Mesenchymal stem cell (in vitro differentiated cells and primary cell): Measurements from ENCODE around the gene PTPRG.

Source experiments
- DNase-seq: peaks from one replicate; pipeline ENCODE4 v3.0.0-alpha.2; 2013
- H2AFZ ChIP-seq: one replicate; pipeline ENCODE4 v1.6.1; 2013; ENCODE audit warnings: low read depth, mild to moderate bottlenecking, control low read depth, inconsistent platforms, low read length, moderate library complexity
- H2AK5ac ChIP-seq: 2 replicates; pipeline ENCODE4 v1.6.1; 2013; ENCODE audit warnings: low read length, moderate library complexity, mild to moderate bottlenecking, inconsistent platforms; ENCODE audit not compliant: severe bottlenecking
- H2BK120ac ChIP-seq: one replicate; pipeline ENCODE4 v1.6.1; 2013; ENCODE audit warnings: low read depth, mild to moderate bottlenecking, inconsistent platforms, low read length, moderate library complexity
- H2BK12ac ChIP-seq, 2 experiments: one replicate each; pipeline ENCODE4 v1.6.1; 2013; ENCODE audit warnings: inconsistent platforms in 2 of 2, low read length in 2 of 2, mild to moderate bottlenecking in 2 of 2, moderate library complexity in 2 of 2, control low read depth in 1 of 2
- H2BK15ac ChIP-seq: one replicate; pipeline ENCODE4 v1.6.1; 2013; ENCODE audit warnings: mild to moderate bottlenecking, low read depth, inconsistent platforms; ENCODE audit not compliant: poor library complexity, severe bottlenecking
- H2BK5ac ChIP-seq: 2 replicates; pipeline ENCODE4 v1.6.1; 2013; ENCODE audit warnings: low read depth, mild to moderate bottlenecking, low read length, control low read depth, inconsistent platforms; ENCODE audit not compliant: poor library complexity, severe bottlenecking
- H3K14ac ChIP-seq, 2 experiments: one replicate each; pipeline ENCODE4 v1.6.1; 2013; ENCODE audit warnings: inconsistent platforms in 2 of 2, low read length in 2 of 2, control low read depth in 1 of 2, mild to moderate bottlenecking in 1 of 2, moderate library complexity in 1 of 2
- H3K18ac ChIP-seq, 2 experiments: one replicate each; pipeline ENCODE4 v1.6.1; 2013; ENCODE audit warnings: inconsistent platforms in 2 of 2, low read length in 2 of 2, control low read depth in 1 of 2, low read depth in 1 of 2, mild to moderate bottlenecking in 1 of 2
- H3K23ac ChIP-seq, 2 experiments: one replicate each; pipeline ENCODE4 v1.6.1; 2013; ENCODE audit warnings: inconsistent platforms in 2 of 2, low read length in 2 of 2, mild to moderate bottlenecking in 2 of 2, moderate library complexity in 2 of 2, control low read depth in 1 of 2
- H3K27ac ChIP-seq: 2 replicates; pipeline ENCODE4 v1.5.1; 2013; ENCODE audit warnings: mild to moderate bottlenecking, moderate library complexity, low read length, control low read depth, inconsistent platforms; ENCODE audit not compliant: poor library complexity, severe bottlenecking
- H3K27me3 ChIP-seq, 2 experiments: 2 replicates each; pipeline versions ENCODE4 v1.6.1 to v1.7.0; 2013; ENCODE audit warnings: low read length in 2 of 2, mild to moderate bottlenecking in 2 of 2, moderate library complexity in 2 of 2, control low read depth in 1 of 2, inconsistent platforms in 1 of 2; ENCODE audit not compliant: control insufficient read depth in 1 of 2, insufficient read depth in 1 of 2
- H3K36me3 ChIP-seq, 2 experiments: 2 replicates each; pipeline versions ENCODE4 v1.6.1 to v1.7.0; 2013; ENCODE audit warnings: low read length in 2 of 2, control low read depth in 1 of 2, inconsistent platforms in 1 of 2, low read depth in 1 of 2, mild to moderate bottlenecking in 1 of 2; ENCODE audit not compliant: insufficient read depth in 2 of 2, control insufficient read depth in 1 of 2
- H3K4ac ChIP-seq, 2 experiments: one replicate each; pipeline ENCODE4 v1.6.1; 2013; ENCODE audit warnings: inconsistent platforms in 2 of 2, low read length in 2 of 2, mild to moderate bottlenecking in 2 of 2, moderate library complexity in 2 of 2, control low read depth in 1 of 2, low read depth in 1 of 2
- H3K4me1 ChIP-seq: 2 replicates; pipeline ENCODE4 v1.6.1; 2013; ENCODE audit warnings: low read depth, low read length, control low read depth; ENCODE audit not compliant: control insufficient read depth, insufficient read depth
- H3K4me2 ChIP-seq: 2 replicates; pipeline ENCODE4 v1.6.1; 2013; ENCODE audit warnings: low read length, mild to moderate bottlenecking, inconsistent platforms; ENCODE audit not compliant: poor library complexity, severe bottlenecking
- H3K4me3 ChIP-seq, 2 experiments: 2 replicates each; pipeline versions ENCODE4 v1.5.1 to v1.7.0; 2013; ENCODE audit warnings: low read length in 2 of 2, mild to moderate bottlenecking in 2 of 2, control low read depth in 1 of 2, low read depth in 1 of 2; ENCODE audit not compliant: insufficient read depth in 1 of 2
- H3K79me1 ChIP-seq: replicated peaks from 2 replicates; pipeline ENCODE4 v1.6.1; 2013; ENCODE audit warnings: mild to moderate bottlenecking, control low read depth, low read length, inconsistent platforms; ENCODE audit not compliant: poor library complexity, severe bottlenecking
- H3K9ac ChIP-seq: 2 replicates; pipeline ENCODE4 v1.7.0; 2013; ENCODE audit warnings: mild to moderate bottlenecking, low read length, moderate library complexity
- H3K9me3 ChIP-seq: 2 replicates; pipeline ENCODE4 v1.7.0; 2013; ENCODE audit warnings: mild to moderate bottlenecking, low read length; ENCODE audit not compliant: control insufficient read depth
- H4K8ac ChIP-seq: one replicate; pipeline ENCODE4 v1.6.1; 2013; ENCODE audit warnings: inconsistent platforms, mild to moderate bottlenecking, low read length, moderate library complexity
- H4K91ac ChIP-seq: one replicate; pipeline ENCODE4 v1.6.1; 2013; ENCODE audit warnings: mild to moderate bottlenecking, low read length, inconsistent platforms
- WGBS: methylation state at CpG from one replicate; pipeline ENCODE4 v1.1.7; 2013; ENCODE audit warnings: mixed read lengths; 5-methylcytosine and 5-hydroxymethylcytosine counted together

Gene PTPRG

GRCh38 chr3:61978460-61979419, 417.4 kb downstream of the PTPRG start:
- Histone ChIP-seq H4K8ac (no peak overlapping the region), H3K4me1 (peaks cover 4% of the 10 kb centered on the region), H3K18ac (no peak overlapping the region), H3K4me3 (no peak overlapping the region), H3K14ac (no peak overlapping the region), H2BK12ac (no peak overlapping the region), H3K9me3 (no peaks in the 10 kb centered on the region), H3K27me3 (no peaks in the 10 kb centered on the region), H2BK5ac (peak overlapping the region; percentile 48), H3K4ac (no peak overlapping the region), H4K91ac (no peak overlapping the region), H2AFZ (no peak overlapping the region), H2BK120ac (no peak overlapping the region), H3K4me2 (no peak overlapping the region), H2AK5ac (peak overlapping the region; percentile 87), H2BK15ac (no peak overlapping the region), H3K27ac (peak overlapping the region; percentile 94), H3K9ac (no peak overlapping the region), H3K79me1 (peaks cover 10% of the 10 kb centered on the region), H3K23ac (no peak overlapping the region), H3K36me3 (no peaks in the 10 kb centered on the region)
- WGBS = 95% methylated on average over 6 of the region's 8 CpGs
- DNase-seq = no peak

- Histone ChIP-seq H3K4ac (no peak overlapping the region), H2BK5ac (peak overlapping the region; percentile 31), H2BK15ac (no peak overlapping the region), H3K4me1 (peaks cover 4% of the 10 kb centered on the region), H3K79me1 (peaks cover 9% of the 10 kb centered on the region), H2BK12ac (no peak overlapping the region), H4K8ac (no peak overlapping the region), H4K91ac (no peak overlapping the region), H3K27me3 (no peaks in the 10 kb centered on the region), H3K18ac (no peak overlapping the region), H3K36me3 (no peaks in the 10 kb centered on the region), H3K27ac (peak overlapping the region; percentile 94), H3K9me3 (no peaks in the 10 kb centered on the region), H2BK120ac (no peak overlapping the region), H2AFZ (no peak overlapping the region), H3K23ac (no peak overlapping the region), H3K4me3 (no peak overlapping the region), H3K14ac (no peak overlapping the region), H2AK5ac (no peak overlapping the region), H3K4me2 (peak overlapping the region; percentile 34), H3K9ac (no peak overlapping the region)
- no CpG with 5 or more reads among the region's 2 CpGs for WGBS
- DNase-seq = no peak
Measured at GRCh38 chr3:61979638-61980037, 418.3 kb downstream of the PTPRG start.

GRCh38 chr3:61980041-61980440, 418.7 kb downstream of the PTPRG start:
- Histone ChIP-seq H3K27me3 (no peaks in the 10 kb centered on the region), H2BK120ac (peak overlapping the region; percentile 34), H3K14ac (no peak overlapping the region), H3K4me2 (peak overlapping the region; percentile 34), H3K36me3 (no peaks in the 10 kb centered on the region), H4K91ac (no peak overlapping the region), H4K8ac (no peak overlapping the region), H2BK15ac (no peak overlapping the region), H3K79me1 (peaks cover 8% of the 10 kb centered on the region), H3K9me3 (no peaks in the 10 kb centered on the region), H2AFZ (no peak overlapping the region), H2BK12ac (no peak overlapping the region), H3K4ac (no peak overlapping the region), H3K4me1 (peaks cover 4% of the 10 kb centered on the region), H3K23ac (no peak overlapping the region), H3K27ac (peak overlapping the region; percentile 94), H3K4me3 (no peak overlapping the region), H3K18ac (peak overlapping the region in 1 of 2 experiments; percentile 33), H2BK5ac (peak overlapping the region; percentile 31), H3K9ac (no peak overlapping the region), H2AK5ac (peak overlapping the region; percentile 73)
- WGBS = 41% methylated on average over 4 of the region's 4 CpGs
- no peak for DNase-seq

GRCh38 chr3:61981060-61981459, 419.7 kb downstream of the PTPRG start:
- no peak for DNase-seq
- Histone ChIP-seq H2BK5ac (no peak overlapping the region), H3K27me3 (no peaks in the 10 kb centered on the region), H3K36me3 (no peaks in the 10 kb centered on the region), H4K91ac (no peak overlapping the region), H3K18ac (no peak overlapping the region), H3K9me3 (no peaks in the 10 kb centered on the region), H2BK12ac (no peak overlapping the region), H2BK15ac (no peak overlapping the region), H3K79me1 (peaks cover 10% of the 10 kb centered on the region), H2AK5ac (peak overlapping the region; percentile 37), H3K27ac (peak overlapping the region; percentile 87), H3K9ac (no peak overlapping the region), H3K23ac (no peak overlapping the region), H3K4me1 (peaks cover 7% of the 10 kb centered on the region), H2AFZ (no peak overlapping the region), H3K14ac (no peak overlapping the region), H3K4me2 (no peak overlapping the region), H3K4ac (no peak overlapping the region), H4K8ac (no peak overlapping the region), H2BK120ac (no peak overlapping the region), H3K4me3 (no peak overlapping the region)
- 78% methylated on average over 6 of the region's 7 CpGs for WGBS
